ENCODE results near the gene PSME4.

Gene PSME4

GRCh38 chr2:53901192-53901591, 69.6 kb downstream of the PSME4 start:
- Histone ChIP-seq H3K9me3 (ENCODE audit: control insufficient read depth in 5 of 5, low read length in 5 of 5) (no peaks in the 10 kb centered on the region), H3K4me1 (ENCODE audit: control insufficient read depth in 5 of 5, insufficient read depth in 5 of 5, low read length in 5 of 5) (no peaks in the 10 kb centered on the region), H3K9ac (ENCODE audit: low read length in 5 of 5) (no peak overlapping the region), H3K27ac (ENCODE audit: low read depth, low read length) (no peak overlapping the region), H3K36me3 (ENCODE audit: control insufficient read depth in 5 of 5, insufficient read depth in 5 of 5, low read length in 5 of 5) (peaks cover 59 to 91% (median 65%) of the 10 kb centered on the region in 5 donors), H3K4me3 (ENCODE audit: low read depth in 1 of 5, low read length in 5 of 5) (no peak overlapping the region), H3K27me3 (ENCODE audit: control insufficient read depth in 5 of 5, insufficient read depth in 4 of 5, low read length in 5 of 5) (no peaks in the 10 kb centered on the region)

DNA sequence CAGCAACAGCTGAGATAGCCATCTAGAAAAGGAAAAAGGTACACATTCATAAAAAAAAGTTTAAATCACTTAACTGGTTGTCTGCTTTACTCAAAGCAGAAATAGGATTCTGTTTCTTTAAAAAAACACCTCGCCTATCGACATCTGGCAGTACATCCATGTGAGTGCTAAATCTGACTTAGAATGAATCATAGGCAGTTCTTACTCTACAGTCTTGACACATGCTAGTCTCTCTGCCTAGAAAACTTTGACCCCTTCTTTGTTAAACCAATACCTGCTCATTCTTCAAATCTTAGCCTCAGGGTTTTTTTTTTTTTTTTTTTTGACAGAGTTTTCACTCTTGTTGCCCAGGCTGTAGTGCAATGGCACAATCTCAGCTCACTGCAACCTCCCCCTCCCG, 73.9 kb downstream of the PSME4 start:
- H3K36me3 ChIP-seq (ENCODE audit: control insufficient read depth in 5 of 5, insufficient read depth in 5 of 5, low read length in 5 of 5): peaks cover 64 to 87% (median 69%) of the 10 kb centered on the region in 5 donors
- no peaks in the 10 kb centered on the region for H3K27me3 ChIP-seq (ENCODE audit: control insufficient read depth in 5 of 5, insufficient read depth in 4 of 5, low read length in 5 of 5)
- H3K4me1 ChIP-seq (ENCODE audit: control insufficient read depth in 5 of 5, insufficient read depth in 5 of 5, low read length in 5 of 5): no peaks in the 10 kb centered on the region
- no peaks in the 10 kb centered on the region for H3K9me3 ChIP-seq (ENCODE audit: control insufficient read depth in 5 of 5, low read length in 5 of 5)
- no peak overlapping the region for H3K27ac ChIP-seq (ENCODE audit: low read depth, low read length)
- H3K9ac ChIP-seq (ENCODE audit: low read length in 5 of 5): no peak overlapping the region
- no peak overlapping the region for H3K4me3 ChIP-seq (ENCODE audit: low read depth in 1 of 5, low read length in 5 of 5)

DNA sequence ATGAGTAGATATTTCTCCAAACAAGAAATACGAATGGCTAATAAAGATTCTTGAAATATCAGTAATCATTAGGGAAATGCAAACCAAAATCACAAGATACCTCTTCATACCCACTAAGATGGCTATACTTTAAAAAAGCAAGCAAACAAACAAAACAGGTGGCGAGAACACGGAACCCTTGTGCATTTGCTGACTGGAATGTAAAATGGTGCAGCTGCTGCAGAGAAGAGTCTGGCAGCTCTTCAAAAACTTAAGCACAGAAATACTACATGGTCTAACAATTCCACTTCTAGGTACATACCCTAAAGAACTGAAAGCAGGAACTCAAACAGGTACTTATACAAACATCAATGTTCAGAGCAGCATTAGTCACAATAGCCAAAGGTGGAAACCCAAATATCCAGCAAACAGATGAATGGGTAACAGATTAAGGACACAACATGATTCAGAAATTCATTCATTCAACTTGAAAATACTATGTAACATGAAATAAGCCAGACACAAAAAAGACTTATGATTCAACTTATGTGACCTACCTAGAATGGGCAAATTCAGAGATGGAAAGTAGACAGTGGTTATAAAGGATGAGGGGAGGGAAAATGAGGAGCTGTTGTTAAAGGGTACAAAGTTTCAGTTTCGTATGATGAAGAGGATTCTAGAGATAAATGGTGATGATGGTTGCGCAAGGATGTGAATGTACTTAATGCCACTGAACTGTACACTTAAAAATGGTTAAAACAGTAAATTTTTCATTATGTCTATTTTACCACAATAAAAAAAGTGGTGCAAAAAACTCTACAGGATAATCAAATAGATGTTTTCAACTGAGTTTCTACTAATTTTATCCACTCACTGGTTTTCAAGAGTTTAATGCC, 84.2 kb downstream of the PSME4 start:
- Histone ChIP-seq H3K36me3 (ENCODE audit: control insufficient read depth in 5 of 5, insufficient read depth in 5 of 5, low read length in 5 of 5) (peaks cover 67 to 93% (median 84%) of the 10 kb centered on the region in 5 donors), H3K9me3 (ENCODE audit: control insufficient read depth in 5 of 5, low read length in 5 of 5) (no peaks in the 10 kb centered on the region), H3K9ac (ENCODE audit: low read length in 5 of 5) (no peak overlapping the region), H3K27ac (ENCODE audit: low read depth, low read length) (no peak overlapping the region), H3K27me3 (ENCODE audit: control insufficient read depth in 5 of 5, insufficient read depth in 4 of 5, low read length in 5 of 5) (no peaks in the 10 kb centered on the region), H3K4me3 (ENCODE audit: low read depth in 1 of 5, low read length in 5 of 5) (no peak overlapping the region), H3K4me1 (ENCODE audit: control insufficient read depth in 5 of 5, insufficient read depth in 5 of 5, low read length in 5 of 5) (no peaks in the 10 kb centered on the region)

- no peaks in the 10 kb centered on the region for H3K27me3 ChIP-seq (ENCODE audit: control insufficient read depth in 5 of 5, insufficient read depth in 4 of 5, low read length in 5 of 5)
- H3K27ac ChIP-seq (ENCODE audit: low read depth, low read length): no peak overlapping the region
- peaks cover 61 to 90% (median 73%) of the 10 kb centered on the region in 5 donors for H3K36me3 ChIP-seq (ENCODE audit: control insufficient read depth in 5 of 5, insufficient read depth in 5 of 5, low read length in 5 of 5)
These were observed 85.9 kb downstream of the PSME4 start for GRCh38 chr2:53884883-53885282.

DNA sequence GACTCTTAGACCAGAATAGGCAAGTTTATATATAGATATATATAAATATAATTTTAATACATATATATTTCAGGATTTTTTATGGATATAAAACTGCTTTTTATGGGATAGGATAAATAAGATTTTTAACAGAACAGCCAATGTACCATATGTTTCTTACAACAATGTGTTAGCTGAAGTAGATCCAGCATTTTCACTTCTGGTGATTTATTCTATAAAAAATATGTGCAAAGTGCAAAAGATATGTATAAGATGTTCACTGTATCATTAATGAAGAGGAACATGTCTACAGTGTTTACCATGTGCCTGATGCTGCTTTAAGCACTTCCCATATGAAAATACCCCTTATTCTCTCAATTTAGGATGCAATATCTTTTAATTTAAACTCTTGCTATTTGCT, 88.8 kb downstream of the PSME4 start:
- H3K4me3 ChIP-seq (ENCODE audit: low read depth in 1 of 5, low read length in 5 of 5): no peak overlapping the region

More at GRCh38 chr2:53884883-53885282, 85.9 kb downstream of the PSME4 start:
- H3K9ac ChIP-seq (ENCODE audit: low read length in 5 of 5): no peak overlapping the region
- H3K9me3 ChIP-seq (ENCODE audit: control insufficient read depth in 5 of 5, low read length in 5 of 5): no peaks in the 10 kb centered on the region
- H3K4me3 ChIP-seq (ENCODE audit: low read depth in 1 of 5, low read length in 5 of 5): no peak overlapping the region
- no peaks in the 10 kb centered on the region for H3K4me1 ChIP-seq (ENCODE audit: control insufficient read depth in 5 of 5, insufficient read depth in 5 of 5, low read length in 5 of 5)

GRCh38 chr2:53881360-53881759, 89.4 kb downstream of the PSME4 start:
- H3K4me1 ChIP-seq (ENCODE audit: control insufficient read depth in 5 of 5, insufficient read depth in 5 of 5, low read length in 5 of 5): no peaks in the 10 kb centered on the region
- peaks cover 35 to 70% (median 47%) of the 10 kb centered on the region in 5 donors for H3K36me3 ChIP-seq (ENCODE audit: control insufficient read depth in 5 of 5, insufficient read depth in 5 of 5, low read length in 5 of 5)
- H3K9ac ChIP-seq (ENCODE audit: low read length in 5 of 5): no peak overlapping the region
- no peaks in the 10 kb centered on the region for H3K27me3 ChIP-seq (ENCODE audit: control insufficient read depth in 5 of 5, insufficient read depth in 4 of 5, low read length in 5 of 5)
- H3K27ac ChIP-seq (ENCODE audit: low read depth, low read length): no peak overlapping the region
- no peak overlapping the region for H3K4me3 ChIP-seq (ENCODE audit: low read depth in 1 of 5, low read length in 5 of 5)
- no peaks in the 10 kb centered on the region for H3K9me3 ChIP-seq (ENCODE audit: control insufficient read depth in 5 of 5, low read length in 5 of 5)

More for the DNA sequence above, 88.8 kb downstream of the PSME4 start:
- Histone ChIP-seq H3K27ac (ENCODE audit: low read depth, low read length) (no peak overlapping the region), H3K36me3 (ENCODE audit: control insufficient read depth in 5 of 5, insufficient read depth in 5 of 5, low read length in 5 of 5) (peaks cover 41 to 71% (median 50%) of the 10 kb centered on the region in 5 donors), H3K27me3 (ENCODE audit: control insufficient read depth in 5 of 5, insufficient read depth in 4 of 5, low read length in 5 of 5) (no peaks in the 10 kb centered on the region), H3K9me3 (ENCODE audit: control insufficient read depth in 5 of 5, low read length in 5 of 5) (no peaks in the 10 kb centered on the region), H3K4me1 (ENCODE audit: control insufficient read depth in 5 of 5, insufficient read depth in 5 of 5, low read length in 5 of 5) (no peaks in the 10 kb centered on the region), H3K9ac (ENCODE audit: low read length in 5 of 5) (no peak overlapping the region)

DNA sequence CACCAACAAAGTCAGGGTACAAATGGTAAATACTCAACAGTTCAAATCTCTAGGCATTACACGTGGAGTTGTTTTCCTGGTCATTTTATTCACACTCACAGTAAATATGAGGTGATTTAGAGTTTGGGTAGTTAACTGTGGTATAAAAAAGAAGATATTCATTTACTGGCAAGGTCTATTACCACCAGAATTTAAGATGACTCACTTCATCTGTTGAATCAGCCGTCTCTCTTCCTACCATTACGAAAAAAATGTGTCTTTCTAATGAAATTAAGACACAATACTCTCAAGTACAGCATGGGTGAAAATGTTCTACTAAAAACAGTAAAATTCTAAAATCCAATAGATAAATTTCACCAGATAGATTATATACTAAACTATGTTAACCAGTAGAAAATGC, 90.0 kb downstream of the PSME4 start:
- Histone ChIP-seq H3K9me3 (ENCODE audit: control insufficient read depth in 5 of 5, low read length in 5 of 5) (no peaks in the 10 kb centered on the region), H3K27ac (ENCODE audit: low read depth, low read length) (no peak overlapping the region), H3K27me3 (ENCODE audit: control insufficient read depth in 5 of 5, insufficient read depth in 4 of 5, low read length in 5 of 5) (no peaks in the 10 kb centered on the region), H3K4me1 (ENCODE audit: control insufficient read depth in 5 of 5, insufficient read depth in 5 of 5, low read length in 5 of 5) (no peaks in the 10 kb centered on the region), H3K36me3 (ENCODE audit: control insufficient read depth in 5 of 5, insufficient read depth in 5 of 5, low read length in 5 of 5) (peaks cover 29 to 64% (median 42%) of the 10 kb centered on the region in 5 donors), H3K9ac (ENCODE audit: low read length in 5 of 5) (no peak overlapping the region), H3K4me3 (ENCODE audit: low read depth in 1 of 5, low read length in 5 of 5) (no peak overlapping the region)

GRCh38 chr2:53877556-53877955, 93.2 kb downstream of the PSME4 start:
- Histone ChIP-seq H3K4me1 (ENCODE audit: control insufficient read depth in 5 of 5, insufficient read depth in 5 of 5, low read length in 5 of 5) (no peaks in the 10 kb centered on the region), H3K27ac (ENCODE audit: low read depth, low read length) (no peak overlapping the region), H3K36me3 (ENCODE audit: control insufficient read depth in 5 of 5, insufficient read depth in 5 of 5, low read length in 5 of 5) (peaks cover 22 to 62% (median 41%) of the 10 kb centered on the region in 5 donors), H3K4me3 (ENCODE audit: low read depth in 1 of 5, low read length in 5 of 5) (no peak overlapping the region), H3K9me3 (ENCODE audit: control insufficient read depth in 5 of 5, low read length in 5 of 5) (no peaks in the 10 kb centered on the region), H3K27me3 (ENCODE audit: control insufficient read depth in 5 of 5, insufficient read depth in 4 of 5, low read length in 5 of 5) (no peaks in the 10 kb centered on the region), H3K9ac (ENCODE audit: low read length in 5 of 5) (no peak overlapping the region)

DNA sequence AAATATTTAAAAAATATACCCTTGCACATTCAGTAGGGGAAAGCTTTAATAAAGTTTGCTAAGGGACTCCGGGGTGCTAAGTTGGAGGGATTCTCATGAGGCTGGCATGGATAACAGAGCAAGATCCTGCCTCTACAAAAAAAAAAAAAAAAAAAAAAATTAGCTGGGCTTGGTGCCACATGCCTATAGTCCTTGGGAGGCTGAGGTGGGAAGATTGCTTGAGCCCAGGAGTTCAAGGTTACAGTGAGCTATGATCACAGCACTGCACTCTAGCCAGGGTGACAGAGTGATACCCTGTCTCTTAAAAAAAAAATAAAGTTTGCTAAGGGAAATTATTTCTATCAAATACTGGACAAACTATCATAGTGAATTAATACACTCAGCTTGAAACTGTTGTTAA, 93.7 kb downstream of the PSME4 start:
- H3K4me3 ChIP-seq (ENCODE audit: low read depth in 1 of 5, low read length in 5 of 5): no peak overlapping the region
- no peaks in the 10 kb centered on the region for H3K27me3 ChIP-seq (ENCODE audit: control insufficient read depth in 5 of 5, insufficient read depth in 4 of 5, low read length in 5 of 5)
- H3K4me1 ChIP-seq (ENCODE audit: control insufficient read depth in 5 of 5, insufficient read depth in 5 of 5, low read length in 5 of 5): no peaks in the 10 kb centered on the region
- H3K36me3 ChIP-seq (ENCODE audit: control insufficient read depth in 5 of 5, insufficient read depth in 5 of 5, low read length in 5 of 5): peaks cover 18 to 58% (median 37%) of the 10 kb centered on the region in 5 donors
- no peak overlapping the region for H3K9ac ChIP-seq (ENCODE audit: low read length in 5 of 5)
- no peaks in the 10 kb centered on the region for H3K9me3 ChIP-seq (ENCODE audit: control insufficient read depth in 5 of 5, low read length in 5 of 5)
- no peak overlapping the region for H3K27ac ChIP-seq (ENCODE audit: low read depth, low read length)

DNA sequence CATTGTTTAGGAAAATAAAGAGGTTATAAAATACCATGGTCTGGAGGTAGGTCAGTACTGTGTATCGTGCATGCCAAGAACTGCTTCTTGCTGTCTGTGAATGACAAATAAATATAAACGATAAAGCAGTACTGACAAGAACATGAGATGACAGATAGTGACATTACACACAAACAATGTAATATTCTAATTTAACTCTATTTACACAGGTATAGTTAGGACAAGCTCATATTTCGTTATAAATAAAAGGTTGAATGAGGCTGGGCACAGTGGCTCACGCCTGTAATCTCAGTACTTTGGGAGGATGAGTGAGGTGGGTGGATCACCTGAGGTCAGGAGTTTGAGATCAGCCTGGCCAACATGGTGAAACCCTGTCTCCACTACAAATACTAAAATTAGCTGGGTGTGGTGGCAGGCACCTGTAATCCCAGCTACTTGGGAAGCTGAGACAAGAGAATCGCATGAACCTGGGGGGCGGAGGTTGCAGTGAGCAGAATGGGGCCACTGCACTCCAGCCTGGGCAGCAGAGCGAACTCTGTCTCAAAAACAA, 96.3 kb downstream of the PSME4 start:
- no peaks in the 10 kb centered on the region for H3K4me1 ChIP-seq (ENCODE audit: control insufficient read depth in 5 of 5, insufficient read depth in 5 of 5, low read length in 5 of 5)
- no peaks in the 10 kb centered on the region for H3K9me3 ChIP-seq (ENCODE audit: control insufficient read depth in 5 of 5, low read length in 5 of 5)
- no peak overlapping the region for H3K9ac ChIP-seq (ENCODE audit: low read length in 5 of 5)
- H3K36me3 ChIP-seq (ENCODE audit: control insufficient read depth in 5 of 5, insufficient read depth in 5 of 5, low read length in 5 of 5): peaks cover 18 to 51% (median 33%) of the 10 kb centered on the region in 5 donors
- no peak overlapping the region for H3K4me3 ChIP-seq (ENCODE audit: low read depth in 1 of 5, low read length in 5 of 5)
- no peaks in the 10 kb centered on the region for H3K27me3 ChIP-seq (ENCODE audit: control insufficient read depth in 5 of 5, insufficient read depth in 4 of 5, low read length in 5 of 5)
- H3K27ac ChIP-seq (ENCODE audit: low read depth, low read length): no peak overlapping the region

Measured in subcutaneous abdominal adipose tissue (tissue), 5 donors.